ENCODE results near the gene FAM229B.
"Not testable (repeated sequence)": the region's sequence is repeated elsewhere in the genome, so short reads cannot be mapped to it uniquely, and the experiment has no call there.

The FAM229B gene

DNA sequence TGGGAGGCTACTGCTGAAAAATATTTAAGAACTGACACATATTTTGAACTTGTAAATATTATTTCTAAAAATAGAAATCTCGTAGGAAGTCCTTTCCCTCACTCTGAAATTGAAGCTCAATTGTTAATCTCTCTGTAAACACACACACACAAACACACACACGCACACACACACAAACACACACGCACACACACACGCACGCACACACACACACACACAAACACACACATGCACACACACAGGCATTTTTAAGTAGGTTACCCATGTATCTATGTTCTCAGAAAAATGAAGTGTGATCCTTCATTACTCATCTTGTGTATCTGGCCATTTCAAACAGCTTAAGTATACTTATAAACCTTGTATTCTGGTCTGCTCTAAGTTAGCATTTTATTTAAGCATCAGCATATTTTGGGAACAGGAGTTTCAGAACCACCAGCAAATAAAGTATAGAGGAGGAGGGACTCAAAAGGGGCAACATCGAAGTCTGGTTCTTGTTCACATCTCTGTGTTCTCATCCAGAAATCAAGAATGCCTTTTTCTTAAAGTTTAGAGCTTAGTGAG lies 21.9 kb upstream of the FAM229B start:
- no peak for DNase-seq (ENCODE audit: low spot score)

DNA sequence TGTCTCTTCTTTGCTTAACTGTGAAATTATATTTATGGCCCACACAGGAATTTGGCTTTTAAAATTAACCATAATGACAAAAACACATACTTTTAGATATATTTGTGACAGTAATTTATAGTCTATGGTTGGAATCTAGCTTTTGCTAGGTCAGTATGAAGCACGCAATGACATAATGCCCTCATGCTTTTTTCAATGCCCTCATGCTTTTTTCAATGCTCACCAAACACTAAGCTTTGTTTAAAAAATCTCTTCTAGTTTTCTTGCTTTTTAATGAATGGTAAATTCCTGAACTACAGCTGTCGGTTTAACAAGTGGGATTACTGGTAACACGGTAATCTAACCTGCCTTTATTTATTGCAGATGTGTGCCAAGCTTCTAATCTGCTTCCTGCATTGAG lies 20.8 kb upstream of the FAM229B start:
- no peak for DNase-seq (ENCODE audit: low spot score)

DNA sequence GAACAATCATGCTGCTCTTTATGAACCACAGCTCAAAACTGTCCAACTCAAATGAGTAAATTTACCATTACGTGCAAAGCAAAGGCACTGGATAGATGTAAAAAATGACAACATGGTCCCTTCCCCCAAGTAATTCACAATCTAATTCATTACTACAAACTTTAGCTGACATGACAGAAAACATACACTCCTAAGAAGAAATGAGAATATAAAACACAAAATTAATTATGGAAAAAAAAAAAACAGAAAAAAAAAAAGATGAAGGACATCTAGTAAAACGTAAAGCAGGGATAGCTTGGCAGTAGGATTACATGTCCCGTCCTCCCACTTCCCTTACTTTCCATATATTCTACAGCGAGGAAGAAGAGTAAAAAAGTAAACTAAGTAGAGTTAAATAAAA lies 5.8 kb upstream of the FAM229B start:
- no peak for DNase-seq (ENCODE audit: low spot score)

DNA sequence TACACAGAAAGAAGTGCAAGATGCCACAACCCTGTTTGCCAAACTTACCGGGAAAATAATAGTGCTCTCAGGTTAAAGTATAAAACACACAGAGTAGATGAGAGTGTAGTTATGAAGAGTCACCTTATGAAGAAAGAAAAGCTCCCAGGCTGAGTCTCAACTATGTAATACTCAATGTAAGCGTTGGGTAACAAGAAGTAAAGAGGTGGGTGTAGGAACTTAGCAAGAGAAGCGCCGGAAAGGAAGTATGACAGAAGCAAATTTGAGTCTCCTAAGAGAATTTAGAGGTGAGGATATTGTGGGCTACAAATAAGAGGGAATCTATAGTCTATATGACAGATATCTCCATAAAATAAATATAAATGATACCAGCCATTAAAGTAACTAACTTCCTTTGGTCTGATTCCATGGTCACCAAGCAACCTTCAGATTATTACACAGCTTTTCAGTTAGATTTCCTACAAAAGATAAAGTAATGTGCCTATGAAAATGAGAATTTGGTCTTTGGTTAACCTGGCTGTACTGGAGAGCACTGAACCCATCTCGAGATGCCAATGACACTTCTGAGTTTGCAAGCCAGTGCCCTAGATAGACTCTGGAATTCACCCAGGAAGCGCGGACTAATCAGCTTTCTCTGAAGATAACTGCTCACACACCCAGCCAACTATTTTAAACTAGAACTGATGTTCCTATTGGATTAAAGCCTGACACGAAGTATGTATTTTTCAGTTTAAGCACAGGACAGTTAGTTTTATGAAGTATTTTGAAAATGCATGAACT lies 1.9 kb upstream of the FAM229B start:
- DNase-seq (ENCODE audit: low spot score), result no peak

DNA sequence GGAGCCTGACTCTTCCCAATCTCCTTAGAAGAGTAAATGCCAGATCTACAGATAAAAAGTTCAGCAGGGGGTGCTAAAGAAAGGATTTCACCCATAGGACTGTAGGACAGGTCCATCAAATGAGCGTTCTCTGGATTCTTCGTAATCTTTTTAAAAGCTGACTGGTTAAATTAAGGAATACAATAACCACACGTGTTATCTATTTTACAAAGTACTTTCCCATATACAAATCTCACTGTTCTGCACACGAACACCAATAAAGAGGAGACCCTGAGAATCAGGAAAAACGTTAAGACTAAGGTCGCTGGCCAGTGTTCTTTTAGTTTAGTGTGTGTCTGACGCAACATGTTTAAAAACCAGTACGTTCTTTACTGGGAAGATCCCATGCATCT lies 651 bp upstream of the FAM229B start:
- DNase-seq (ENCODE audit: low spot score), result peak; percentile 36

DNA sequence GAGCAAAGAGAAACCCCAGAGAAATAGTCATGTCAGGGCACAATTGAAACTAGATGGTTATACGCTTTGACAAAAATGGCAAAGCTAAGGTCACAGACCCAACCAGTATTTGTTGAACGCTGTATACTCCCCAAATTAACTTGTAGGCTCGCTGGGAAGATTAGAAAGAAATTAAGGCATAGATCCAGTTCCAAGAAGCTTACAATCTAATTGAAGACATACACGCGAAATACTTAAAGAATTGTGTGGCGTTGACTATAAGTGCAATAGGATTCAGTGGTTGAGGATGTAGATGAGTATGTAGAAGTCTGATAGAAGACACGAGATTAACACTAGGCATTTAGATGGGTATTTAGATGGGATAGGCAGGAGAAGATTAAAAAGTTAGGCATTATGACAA lies 525 bp downstream of the FAM229B start:
- no peak for DNase-seq (ENCODE audit: low spot score)

DNA sequence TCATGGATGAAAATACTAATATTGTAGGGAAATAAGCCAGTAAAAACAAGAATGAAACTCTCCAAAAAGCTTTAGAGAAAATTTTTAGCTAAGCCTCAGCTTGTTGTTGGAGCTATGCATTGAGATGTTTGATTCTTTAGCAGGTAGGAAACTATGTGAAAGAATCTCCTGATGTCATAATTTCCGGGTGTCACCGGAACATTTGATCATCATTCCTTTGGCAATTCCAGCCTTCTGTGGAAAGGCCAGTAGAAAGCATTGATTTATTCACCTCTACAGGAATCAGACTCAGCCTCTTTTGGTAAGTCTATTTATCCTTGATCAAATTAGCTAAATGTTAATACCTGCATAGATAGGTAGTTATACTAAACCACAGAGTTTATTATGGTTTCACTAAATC lies 9.5 kb downstream of the FAM229B start:
- no peak for DNase-seq (ENCODE audit: low spot score)

DNA sequence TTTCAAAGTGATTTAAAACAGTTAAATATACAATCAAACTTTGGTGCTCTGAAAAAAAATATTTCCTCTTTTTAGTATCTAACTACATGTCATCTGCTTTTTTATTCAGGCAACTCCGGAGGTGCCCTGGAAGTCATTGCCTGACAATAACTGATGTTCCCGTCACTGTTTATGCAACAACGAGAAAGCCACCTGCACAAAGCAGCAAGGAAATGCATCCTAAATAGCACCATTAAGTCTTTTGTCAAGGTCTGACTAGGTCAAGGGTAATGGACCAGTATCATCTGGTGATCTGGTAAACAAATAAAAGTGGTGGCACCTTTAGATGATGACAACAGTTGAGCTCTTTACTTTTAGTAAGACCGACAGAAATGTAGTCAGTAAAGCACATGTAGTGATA lies 13.2 kb downstream of the FAM229B start:
- DNase-seq (ENCODE audit: low spot score), result no peak

DNA sequence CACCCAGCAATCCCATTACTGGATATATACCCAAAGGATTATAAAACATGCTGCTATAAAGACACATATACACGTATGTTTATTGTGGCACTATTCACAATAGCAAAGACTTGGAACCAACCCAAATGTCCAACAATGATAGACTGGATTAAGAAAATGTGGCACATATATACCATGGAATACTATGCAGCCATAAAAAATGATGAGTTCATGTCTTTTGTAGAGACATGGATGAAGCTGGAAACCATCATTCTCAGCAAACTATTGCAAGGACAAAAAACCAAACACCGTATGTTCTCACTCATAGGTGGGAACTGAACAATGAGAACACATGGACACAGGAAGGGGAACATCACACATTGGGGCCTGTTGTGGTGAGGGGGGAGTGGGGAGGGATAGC lies 18.6 kb downstream of the FAM229B start:
- DNase-seq (ENCODE audit: low spot score), result not testable (repeated sequence)

DNA sequence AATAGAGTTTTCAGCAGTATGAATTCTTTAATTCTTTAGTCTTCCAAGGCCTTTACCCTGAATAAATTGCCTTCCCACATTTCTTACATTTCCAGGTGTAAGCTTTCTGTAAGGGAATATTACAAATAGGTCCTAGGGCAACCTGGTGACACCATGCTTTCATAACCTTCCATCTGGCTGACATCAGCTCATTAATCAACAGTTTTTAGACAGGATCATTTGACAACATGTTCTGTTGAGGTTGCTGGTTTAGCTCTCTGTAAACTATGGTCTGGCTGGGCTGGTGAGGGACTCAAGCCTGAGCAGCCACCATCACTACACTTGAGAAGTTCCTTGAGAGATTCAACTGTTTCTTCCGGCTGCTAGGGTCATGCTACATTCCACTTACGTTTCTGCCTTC lies 19.2 kb downstream of the FAM229B start:
- no peak for DNase-seq (ENCODE audit: low spot score)

DNA sequence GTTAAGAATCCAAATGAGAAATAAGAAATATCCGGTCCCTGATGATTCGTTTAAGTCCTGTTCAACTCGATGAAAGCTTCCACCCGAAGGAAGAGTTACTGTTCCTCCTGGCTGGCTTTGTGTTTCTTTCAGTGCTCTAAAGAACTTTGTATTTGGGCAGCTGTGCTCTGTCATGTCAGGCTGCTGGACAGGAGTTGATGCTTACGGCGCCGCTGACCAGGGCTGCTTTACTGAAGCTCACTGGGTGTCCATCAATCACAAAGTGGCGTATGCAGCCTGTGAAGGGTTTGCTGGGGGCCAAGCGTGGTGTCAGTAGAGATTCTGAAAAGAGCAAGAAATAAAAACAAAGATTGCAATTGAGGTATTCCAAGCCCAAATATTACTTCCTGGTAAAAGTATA lies 21.9 kb downstream of the FAM229B start:
- no peak for DNase-seq (ENCODE audit: low spot score)

DNA sequence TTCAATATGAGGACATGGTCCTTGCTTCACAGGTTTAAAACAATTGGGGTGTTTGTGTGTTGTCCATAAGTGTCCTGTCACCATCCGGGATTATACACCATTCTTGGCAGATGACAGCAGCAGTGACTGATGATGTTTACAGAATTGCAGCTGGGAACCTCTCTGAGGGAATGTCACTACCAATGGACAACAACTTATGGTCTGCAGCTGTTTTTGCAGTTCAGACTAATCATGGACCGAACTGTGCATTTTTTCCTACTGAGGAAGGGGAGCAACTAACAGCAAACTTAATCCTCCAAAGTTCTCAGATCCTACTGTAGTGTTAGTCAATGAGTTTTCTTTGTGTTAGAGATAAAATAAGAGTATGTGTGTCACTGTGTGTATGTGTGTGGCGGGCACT lies 26.0 kb downstream of the FAM229B start:
- DNase-seq (ENCODE audit: low spot score), result no peak

DNA sequence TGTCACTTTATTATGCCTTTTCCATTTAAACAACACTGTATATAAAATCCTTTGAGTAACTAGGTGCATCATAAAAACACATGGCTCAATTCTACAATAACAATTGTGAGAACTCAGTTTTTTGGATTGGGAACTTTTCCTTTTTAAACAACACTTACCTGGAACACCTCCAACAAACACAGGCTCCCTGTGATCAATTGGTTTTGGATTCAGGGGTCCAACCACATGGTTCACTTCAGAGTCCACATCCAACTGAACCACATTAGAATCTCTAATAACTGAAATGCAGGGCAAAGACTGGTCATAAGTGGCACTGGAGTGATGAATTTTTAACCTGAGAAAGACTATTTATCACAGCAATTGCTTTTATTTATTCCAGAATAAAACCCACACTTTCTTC lies 26.5 kb downstream of the FAM229B start:
- DNase-seq (ENCODE audit: low spot score), result no peak

DNA sequence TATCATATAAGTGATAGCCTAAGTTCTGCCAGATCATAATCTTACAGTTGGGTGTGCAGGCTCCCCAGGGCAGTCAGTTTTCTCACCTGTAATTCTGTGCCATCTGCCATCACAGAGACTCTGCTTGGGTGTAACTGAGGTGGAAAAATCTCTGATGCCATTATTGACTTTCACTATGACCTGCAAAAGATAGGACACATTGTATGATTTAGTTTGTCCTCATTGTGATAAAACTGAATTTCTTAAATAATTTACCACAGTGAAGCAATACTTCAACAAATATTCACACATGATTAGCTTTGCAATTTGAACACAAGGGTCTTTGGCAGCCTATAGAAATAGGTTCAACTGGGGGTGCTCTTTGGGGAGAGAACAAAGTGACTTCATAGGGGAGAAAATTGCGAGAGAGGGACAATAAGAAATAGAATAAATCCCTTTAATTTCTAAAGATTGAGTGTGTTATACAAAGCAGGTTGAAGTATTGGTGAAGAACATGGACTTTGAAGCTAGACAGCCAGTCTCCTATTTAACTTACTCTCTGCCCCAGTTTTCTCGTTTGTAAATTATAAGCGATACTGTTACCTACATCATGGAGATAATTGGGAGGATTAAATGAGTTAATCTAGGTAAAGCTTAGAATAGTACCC lies 27.3 kb downstream of the FAM229B start:
- DNase-seq (ENCODE audit: low spot score), result no peak

DNA sequence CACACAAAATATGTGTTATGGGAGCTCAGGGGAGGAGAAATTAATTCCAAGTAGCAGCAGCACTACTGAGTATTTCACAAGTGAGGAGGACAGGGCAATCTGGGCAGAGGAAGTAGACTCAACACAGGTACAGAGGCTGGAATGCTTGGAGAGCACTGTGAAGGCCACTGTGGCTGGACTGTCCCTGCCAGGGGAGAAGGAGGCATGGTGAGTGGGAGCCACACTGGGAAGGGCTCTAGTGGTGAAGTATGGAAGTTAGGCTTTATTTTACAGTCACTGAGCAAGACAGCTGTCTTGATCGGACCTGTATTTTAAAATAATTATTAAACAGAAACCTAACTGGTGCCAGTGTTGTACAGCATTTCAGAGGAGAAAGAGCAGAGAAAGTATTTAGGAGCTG lies 28.8 kb downstream of the FAM229B start:
- peak; percentile 13 for DNase-seq (ENCODE audit: low spot score)

DNA sequence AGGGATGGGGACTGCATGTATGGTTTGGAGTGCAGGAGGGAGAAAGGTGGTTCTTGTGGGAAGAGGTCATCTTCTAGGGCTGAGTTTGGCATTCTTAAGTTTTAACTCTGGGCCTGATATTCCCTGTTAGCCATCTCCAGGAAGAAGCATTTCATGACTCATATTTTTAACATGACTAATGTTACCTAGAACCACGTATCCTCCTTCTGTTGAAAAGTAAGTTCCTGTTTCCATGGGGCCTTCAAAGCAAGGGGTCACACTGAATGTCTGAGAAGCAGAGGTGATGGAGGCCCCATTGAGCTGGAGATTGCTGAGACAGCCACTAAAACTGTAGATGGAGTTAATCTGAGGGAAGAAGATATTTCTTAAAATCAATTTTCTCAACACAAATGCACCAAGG lies 30.2 kb downstream of the FAM229B start:
- DNase-seq (ENCODE audit: low spot score), result no peak

DNA sequence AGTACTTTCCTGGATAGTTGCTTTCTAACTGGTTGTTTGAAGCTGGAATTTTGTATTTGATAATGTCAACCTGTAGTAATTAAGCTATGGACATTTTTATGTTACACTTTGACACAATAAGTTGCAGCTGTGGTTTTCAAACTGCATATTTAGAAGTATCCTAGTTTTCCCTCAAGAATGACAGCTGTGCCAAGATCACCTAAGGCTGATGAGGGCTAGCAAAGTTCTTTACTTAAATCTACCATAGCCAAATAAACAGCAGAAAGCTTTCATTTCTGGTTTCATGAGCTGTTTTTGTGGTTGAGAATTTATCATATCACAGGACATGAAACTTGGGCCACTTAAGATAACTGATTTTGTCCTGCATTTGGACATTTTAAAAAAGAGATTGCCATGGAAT lies 30.6 kb downstream of the FAM229B start:
- no peak for DNase-seq (ENCODE audit: low spot score)

DNA sequence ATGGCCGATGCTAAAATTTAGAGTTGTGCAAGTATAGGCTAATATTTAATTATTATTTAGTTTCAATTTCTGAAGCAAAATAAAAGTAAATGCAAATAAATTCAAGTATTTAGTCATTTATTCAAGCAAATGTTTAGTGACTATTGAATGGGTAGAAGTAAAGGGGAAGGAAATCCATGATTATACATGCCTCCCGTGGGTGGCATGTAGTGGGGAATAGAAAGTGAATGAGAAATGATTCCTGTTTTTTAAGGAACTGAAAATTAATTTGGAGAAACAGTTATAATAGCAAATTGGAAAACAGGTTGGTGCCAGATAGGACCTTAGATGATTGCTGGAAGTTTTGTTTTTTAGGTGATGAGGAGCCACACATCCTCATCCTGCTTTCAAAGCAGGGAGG lies 35.4 kb downstream of the FAM229B start:
- DNase-seq (ENCODE audit: low spot score), result no peak

DNA sequence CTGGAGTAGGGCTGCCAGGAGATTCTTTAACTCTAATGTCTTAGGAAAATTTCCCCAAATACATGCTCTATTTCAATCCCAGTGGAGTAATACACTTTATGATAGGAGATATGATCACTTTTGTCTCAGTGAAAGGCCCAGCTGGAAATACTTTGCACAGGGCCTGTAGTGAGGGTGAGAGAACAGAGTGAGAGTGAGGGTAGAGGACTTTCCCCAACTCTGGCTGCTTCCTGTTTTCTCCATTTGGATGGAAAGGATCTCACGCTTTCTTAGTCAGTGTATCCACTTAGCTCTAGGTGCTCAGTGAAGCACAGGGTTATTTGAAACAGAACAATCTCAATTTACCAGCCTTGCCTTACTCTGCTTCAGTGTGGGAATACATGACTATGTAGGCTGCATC lies 36.6 kb downstream of the FAM229B start:
- DNase-seq (ENCODE audit: low spot score), result no peak

DNA sequence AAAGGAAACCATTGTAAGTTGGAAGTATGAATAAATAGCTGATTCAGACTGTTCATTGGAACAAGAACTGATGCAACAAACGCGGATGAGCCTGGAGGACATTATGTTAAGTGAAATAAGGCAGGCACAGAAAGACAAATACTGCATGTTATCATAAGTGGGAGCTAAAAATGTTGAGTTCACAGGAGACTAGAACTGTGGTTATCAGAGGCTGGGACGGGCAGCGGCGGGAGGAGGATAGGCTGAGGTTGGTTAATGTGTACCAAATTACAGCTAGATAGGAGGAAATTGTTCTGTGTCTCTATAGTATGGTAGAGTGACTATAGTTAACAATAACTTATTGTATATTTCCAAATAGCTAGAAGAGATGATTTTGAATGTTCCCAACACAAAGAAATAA lies 40.8 kb downstream of the FAM229B start:
- DNase-seq (ENCODE audit: low spot score), result no peak

DNA sequence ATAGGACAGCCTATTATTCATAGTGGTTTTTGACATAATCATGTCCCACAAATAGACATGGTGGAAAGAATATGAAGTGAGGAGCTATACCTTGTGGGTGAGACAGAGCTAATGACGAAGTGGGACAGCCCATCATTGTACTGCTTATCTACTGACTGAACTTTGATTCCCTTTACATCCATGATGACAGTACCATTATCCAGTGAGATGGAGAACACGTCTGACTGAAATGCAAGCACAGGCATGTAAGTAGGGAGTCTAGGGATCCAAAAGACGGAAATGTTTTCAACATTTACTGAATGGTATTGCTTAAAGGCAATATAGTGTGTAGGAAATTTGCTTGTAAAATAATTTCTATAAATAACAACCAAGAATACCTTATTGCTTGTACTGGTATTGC lies 43.5 kb downstream of the FAM229B start:
- no peak for DNase-seq (ENCODE audit: low spot score)

DNA sequence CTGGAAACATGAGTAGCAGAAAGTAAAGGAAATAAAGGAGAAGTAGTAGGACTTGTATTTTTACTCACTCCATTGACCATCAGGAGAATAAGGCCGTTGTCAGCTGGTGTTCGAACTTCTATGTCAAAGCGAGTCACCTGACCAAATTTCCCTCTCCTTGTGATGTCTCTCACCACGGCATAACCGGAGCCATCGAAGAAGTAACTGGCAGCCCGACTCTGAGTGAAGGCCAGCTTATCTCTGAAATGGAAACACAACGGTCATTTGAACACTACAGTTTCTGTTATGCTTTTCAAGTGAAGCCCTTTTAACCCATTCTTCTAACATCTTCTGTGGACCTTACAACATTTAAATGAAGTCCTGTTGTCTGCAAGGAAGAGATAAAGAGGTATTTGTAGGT lies 51.7 kb downstream of the FAM229B start:
- DNase-seq (ENCODE audit: low spot score), result no peak

DNA sequence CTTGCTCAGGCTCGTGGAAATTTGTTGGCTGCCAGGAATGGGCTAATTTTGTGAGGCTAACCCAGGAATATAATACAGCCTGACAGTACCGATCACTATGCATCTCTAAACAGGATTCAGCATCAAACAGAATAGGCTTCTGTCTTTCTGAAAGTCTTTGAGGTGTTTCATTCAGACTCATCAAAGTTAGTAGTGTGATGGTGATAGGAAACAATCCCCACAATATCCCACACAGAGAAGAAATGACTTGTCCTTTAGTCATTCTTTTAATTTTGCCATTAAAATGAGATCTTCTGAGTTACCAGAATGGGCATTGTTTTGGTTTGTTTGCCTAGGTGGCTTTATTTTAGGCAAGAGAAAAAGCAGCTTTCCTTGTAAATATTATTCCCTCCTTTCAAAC lies 54.3 kb downstream of the FAM229B start:
- no peak for DNase-seq (ENCODE audit: low spot score)
